SU-DHL-6 (cell line): Measurements from ENCODE around the gene SAP30L.

Experiments used
- H2AFZ ChIP-seq: fragments of 200-600 bp; sonication (generic); 2 replicates; pipeline ENCODE4 v1.6.1; 2014; ENCODE audit warnings: low read depth, mild to moderate bottlenecking, moderate library complexity, mixed read lengths, antibody characterized with exemption, low read length; ENCODE audit not compliant: severe bottlenecking
- H3F3A ChIP-seq: fragments of 200-600 bp; shearing (Covaris generic); 2 replicates; pipeline ENCODE4 v1.6.0; 2016; ENCODE audit warnings: antibody characterized with exemption, mild to moderate bottlenecking; ENCODE audit not compliant: insufficient read depth
- H3K27ac ChIP-seq: fragments of 200-600 bp; sonication (generic); 2 replicates; pipeline ENCODE4 v1.5.1; 2016; ENCODE audit warnings: low read depth, mild to moderate bottlenecking, low read length, moderate library complexity, mixed read lengths
- H3K27me3 ChIP-seq: fragments of 200-600 bp; sonication (generic), shearing (Covaris generic); 2 replicates; pipeline ENCODE4 v1.6.0; 2014; ENCODE audit warnings: mild to moderate bottlenecking, low read length
- H3K36me3 ChIP-seq: fragments of 200-600 bp; sonication (generic); 2 replicates; pipeline ENCODE4 v1.6.1; 2014; ENCODE audit warnings: mild to moderate bottlenecking, low read length, mixed read lengths
- H3K4me2 ChIP-seq: fragments of 300-600, 200-600 bp; shearing (Covaris generic), sonication (generic); 2 replicates; pipeline ENCODE4 v1.6.0; 2014; ENCODE audit warnings: low read length, low read depth, mild to moderate bottlenecking; ENCODE audit not compliant: poor library complexity, severe bottlenecking
- H3K4me3 ChIP-seq: fragments of 200-600 bp; sonication (generic); 2 replicates; pipeline ENCODE4 v1.5.1; 2014; ENCODE audit warnings: antibody characterized with exemption, low read length, mild to moderate bottlenecking, mixed read lengths; ENCODE audit not compliant: insufficient read depth, poor library complexity, severe bottlenecking
- H3K79me2 ChIP-seq: fragments of 200-600 bp; sonication (generic); 2 replicates; pipeline ENCODE4 v1.6.1; 2014; ENCODE audit warnings: mild to moderate bottlenecking, low read length, moderate library complexity; ENCODE audit not compliant: insufficient read depth
- H3K9ac ChIP-seq: fragments of 200-600 bp; sonication (generic); 2 replicates; pipeline ENCODE4 v1.7.0; 2014; ENCODE audit warnings: mild to moderate bottlenecking, low read length
- H3K9me2 ChIP-seq: fragments of 200-600 bp; sonication (generic); replicated peaks from 2 replicates; pipeline ENCODE4 v1.6.1; 2014; ENCODE audit warnings: low read length; ENCODE audit not compliant: insufficient read depth
- H3K9me3 ChIP-seq: fragments of 200-600 bp; sonication (generic); 2 replicates; pipeline ENCODE4 v1.6.1; 2014; ENCODE audit warnings: low read length, mixed read lengths; ENCODE audit not compliant: insufficient read depth
- H4K20me1 ChIP-seq: fragments of 200-600 bp; sonication (generic); 2 replicates; pipeline ENCODE4 v1.6.1; 2014; ENCODE audit warnings: low read depth, mild to moderate bottlenecking, antibody characterized with exemption, low read length, moderate library complexity, mixed read lengths
- EZH2phosphoT487 ChIP-seq: fragments of 200-600 bp; sonication (generic), shearing (Covaris generic); conservative IDR thresholded peaks from 2 replicates; pipeline ENCODE4 v1.6.1; 2018; ENCODE audit warnings: mild to moderate bottlenecking, antibody characterized with exemption, low read length, moderate library complexity, mixed read lengths
- TF ChIP-seq, protein P1 (sequence below): fragments of 200-600 bp; sonication (generic); IDR thresholded peaks from one replicate; pipeline ENCODE4 v1.5.1; 2017; ENCODE audit warnings: antibody characterized with exemption, mild to moderate bottlenecking, low read length, moderate library complexity; ENCODE audit not compliant: insufficient read depth, poor library complexity, severe bottlenecking

SAP30L gene

DNA sequence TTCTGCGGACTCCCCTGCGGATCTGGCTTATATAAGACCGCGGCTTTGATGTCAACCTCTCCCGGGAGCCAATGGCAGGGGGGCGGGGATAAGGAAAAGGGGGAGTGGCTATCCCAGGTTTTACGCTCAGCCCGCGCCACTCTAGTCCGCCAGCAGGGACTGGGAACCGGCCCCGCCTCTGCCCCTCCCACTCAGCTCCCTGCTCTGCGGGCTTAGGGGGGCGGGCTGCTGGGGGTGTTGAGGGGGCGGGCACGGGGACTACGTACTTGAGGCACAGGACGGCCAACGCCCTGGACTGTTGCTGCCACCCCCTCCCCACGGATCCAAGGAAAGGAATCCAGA is 32.4 kb downstream of the SAP30L start, which contains the start of gene HAND1:
Gene HAND1 (minus strand): TSS at position 4 of the 342 bp plus-strand sequence. CDS start 219 bp downstream, outside the sequence.
- H4K20me1 ChIP-seq = no peaks in the 10 kb centered on the region
- H3K36me3 ChIP-seq = no peaks in the 10 kb centered on the region
- no peaks in the 10 kb centered on the region for H3K79me2 ChIP-seq
- no peaks in the 10 kb centered on the region for H3K9me2 ChIP-seq
- no peak within 1 kb of the TSS for H3K9ac ChIP-seq
- no peaks in the 10 kb centered on the region for H3F3A ChIP-seq
- no peaks in the 10 kb centered on the region for H3K27me3 ChIP-seq
- no peaks in the 10 kb centered on the region for H3K9me3 ChIP-seq
- no peak within 1 kb of the TSS for H3K4me3 ChIP-seq
- no peak within 1 kb of the TSS for H2AFZ ChIP-seq
- TF ChIP-seq, protein P1, sequence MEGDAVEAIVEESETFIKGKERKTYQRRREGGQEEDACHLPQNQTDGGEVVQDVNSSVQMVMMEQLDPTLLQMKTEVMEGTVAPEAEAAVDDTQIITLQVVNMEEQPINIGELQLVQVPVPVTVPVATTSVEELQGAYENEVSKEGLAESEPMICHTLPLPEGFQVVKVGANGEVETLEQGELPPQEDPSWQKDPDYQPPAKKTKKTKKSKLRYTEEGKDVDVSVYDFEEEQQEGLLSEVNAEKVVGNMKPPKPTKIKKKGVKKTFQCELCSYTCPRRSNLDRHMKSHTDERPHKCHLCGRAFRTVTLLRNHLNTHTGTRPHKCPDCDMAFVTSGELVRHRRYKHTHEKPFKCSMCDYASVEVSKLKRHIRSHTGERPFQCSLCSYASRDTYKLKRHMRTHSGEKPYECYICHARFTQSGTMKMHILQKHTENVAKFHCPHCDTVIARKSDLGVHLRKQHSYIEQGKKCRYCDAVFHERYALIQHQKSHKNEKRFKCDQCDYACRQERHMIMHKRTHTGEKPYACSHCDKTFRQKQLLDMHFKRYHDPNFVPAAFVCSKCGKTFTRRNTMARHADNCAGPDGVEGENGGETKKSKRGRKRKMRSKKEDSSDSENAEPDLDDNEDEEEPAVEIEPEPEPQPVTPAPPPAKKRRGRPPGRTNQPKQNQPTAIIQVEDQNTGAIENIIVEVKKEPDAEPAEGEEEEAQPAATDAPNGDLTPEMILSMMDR = no peak
- TF ChIP-seq EZH2phosphoT487 = no peak
- no peak within 1 kb of the TSS for H3K27ac ChIP-seq
- no peak within 1 kb of the TSS for H3K4me2 ChIP-seq

DNA sequence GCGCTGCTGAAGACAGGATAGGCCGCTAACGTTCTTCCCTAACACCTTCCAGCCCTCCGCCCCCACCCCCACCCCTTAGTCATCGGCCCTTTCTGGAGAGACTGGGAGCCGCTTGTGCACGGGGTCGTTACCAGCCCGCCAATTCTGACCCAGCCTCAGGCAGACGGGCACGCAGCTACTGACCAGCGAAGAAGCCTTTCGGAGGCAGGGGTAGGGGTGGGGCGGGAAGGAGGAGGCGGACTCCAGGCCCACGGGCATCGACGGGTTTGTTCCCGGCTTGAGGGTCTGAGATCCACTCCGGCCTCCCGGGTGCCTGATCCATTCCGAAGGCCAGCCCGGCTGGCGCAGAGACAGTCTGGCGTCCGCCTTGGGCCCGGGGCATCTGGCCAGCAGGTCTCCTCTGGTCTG is 33.0 kb downstream of the SAP30L start:
- Histone ChIP-seq H3K9ac (no peak overlapping the region), H3F3A (no peaks in the 10 kb centered on the region), H3K4me2 (no peak overlapping the region), H3K27ac (no peak overlapping the region), H4K20me1 (no peaks in the 10 kb centered on the region), H2AFZ (no peak overlapping the region), H3K9me2 (no peaks in the 10 kb centered on the region), H3K79me2 (no peaks in the 10 kb centered on the region), H3K36me3 (no peaks in the 10 kb centered on the region), H3K4me3 (no peak overlapping the region), H3K27me3 (no peaks in the 10 kb centered on the region), H3K9me3 (no peaks in the 10 kb centered on the region)
- TF ChIP-seq, protein P1 = no peak
- TF ChIP-seq EZH2phosphoT487 = no peak

DNA sequence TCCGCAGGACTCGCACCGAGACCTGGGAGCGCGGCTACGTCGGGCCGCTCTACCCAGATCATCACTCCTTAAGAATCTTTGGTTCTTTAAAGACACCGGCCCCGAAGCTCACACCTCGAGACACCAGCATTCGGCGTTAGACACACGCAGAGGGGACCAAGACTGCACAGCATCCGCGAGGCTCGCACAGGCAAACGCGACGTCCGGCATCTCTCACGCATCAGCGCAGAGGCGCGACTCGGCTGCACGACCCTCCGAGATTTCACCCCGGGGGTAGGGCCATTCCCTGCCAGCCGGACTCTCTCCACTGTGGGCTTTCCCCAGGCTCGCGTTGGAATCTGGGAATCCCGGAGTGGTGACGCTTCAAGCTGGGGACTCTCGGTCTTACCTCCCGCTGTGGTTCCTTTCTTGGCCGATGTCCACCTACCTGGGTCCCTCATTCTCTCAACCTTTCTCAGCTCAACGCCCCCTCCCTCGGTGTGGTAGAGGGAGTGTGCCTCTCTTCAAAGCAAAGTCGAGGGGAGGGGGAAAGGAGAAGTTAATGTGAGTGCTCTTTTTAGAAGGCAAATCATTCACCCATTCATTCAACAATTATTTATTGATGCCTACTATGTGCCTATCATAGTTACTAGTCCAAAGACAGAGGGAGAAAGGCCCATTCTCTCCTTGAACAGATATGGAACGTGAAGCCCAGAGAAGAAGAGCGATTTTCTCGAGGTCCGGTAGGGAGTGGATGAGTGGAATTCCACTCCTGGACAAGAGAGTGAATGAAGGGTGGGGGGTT is 33.6 kb downstream of the SAP30L start:
- Histone ChIP-seq H3K9ac (no peak overlapping the region), H2AFZ (no peak overlapping the region), H3K9me3 (no peaks in the 10 kb centered on the region), H3K27me3 (no peaks in the 10 kb centered on the region), H3K27ac (no peak overlapping the region), H4K20me1 (no peaks in the 10 kb centered on the region), H3F3A (no peaks in the 10 kb centered on the region), H3K4me3 (no peak overlapping the region), H3K9me2 (no peaks in the 10 kb centered on the region), H3K36me3 (no peaks in the 10 kb centered on the region), H3K4me2 (no peak overlapping the region), H3K79me2 (no peaks in the 10 kb centered on the region)
- TF ChIP-seq, protein P1 = no peak
- TF ChIP-seq EZH2phosphoT487 = no peak
